HL-60 (cell line): ENCODE measurements around the gene MGME1.

Source experiments
- DNase-seq, 2 experiments: peaks; one replicate each; pipeline ENCODE4 v3.0.0-alpha.2; 2010 to 2020; ENCODE audit warnings: low read depth in 1 of 2, low spot score in 1 of 2
- H3K27ac ChIP-seq: fragments of 250-450 bp; sonication (Bioruptor Pico); replicated peaks from 2 replicates; pipeline ENCODE4 v1.5.1; 2020; ENCODE audit warnings: mild to moderate bottlenecking, moderate library complexity
- H3K27me3 ChIP-seq: fragments of 250-450 bp; sonication (Bioruptor Pico); 2 replicates; pipeline ENCODE4 v1.5.1; 2021; ENCODE audit warnings: mild to moderate bottlenecking, moderate library complexity; ENCODE audit not compliant: insufficient read depth, poor library complexity, severe bottlenecking
- H3K4me3 ChIP-seq: replicated peaks from 2 replicates; pipeline ENCODE4 v1.5.1; 2011; ENCODE audit warnings: mild to moderate bottlenecking, control low read depth, low read length; ENCODE audit not compliant: insufficient read depth
- CTCF ChIP-seq: IDR thresholded peaks from one replicate; pipeline ENCODE4 v1.5.1; 2011; ENCODE audit warnings: low read length, control low read depth, inconsistent platforms; ENCODE audit not compliant: insufficient read depth
- GABPA ChIP-seq: IDR thresholded peaks from 2 replicates; pipeline ENCODE4 v1.6.1; 2012; ENCODE audit warnings: low read depth
- POLR2AphosphoS5 ChIP-seq: IDR thresholded peaks from 2 replicates; pipeline ENCODE4 v1.6.1; 2012; ENCODE audit warnings: low read depth
- REST ChIP-seq: IDR thresholded peaks from 2 replicates; pipeline ENCODE4 v1.6.1; 2012; ENCODE audit warnings: low read depth; ENCODE audit not compliant: insufficient replicate concordance
- SPI1 ChIP-seq: IDR thresholded peaks from 2 replicates; pipeline ENCODE4 v1.6.1; 2012; ENCODE audit warnings: low read depth, mild to moderate bottlenecking, borderline replicate concordance

MGME1 gene

GRCh38 chr20:17953935-17954334 is 14.9 kb upstream of the MGME1 start:
- H3K27ac ChIP-seq, result no peak overlapping the region
- H3K4me3 ChIP-seq, result no peak overlapping the region

GRCh38 chr20:17955302-17955701 is 13.5 kb upstream of the MGME1 start:
- DNase-seq, result no peak
- no peak for TF ChIP-seq POLR2AphosphoS5
- TF ChIP-seq SPI1, result no peak
- no peak for TF ChIP-seq CTCF
- no peak for TF ChIP-seq GABPA
- no peak for TF ChIP-seq REST
- H3K27me3 ChIP-seq, result no peaks in the 10 kb centered on the region
- H3K4me3 ChIP-seq, result no peak overlapping the region
- H3K27ac ChIP-seq, result 0 out of 2 replicates have a peak overlapping the region, but pooled peaks have one; percentile 17

More at GRCh38 chr20:17953935-17954334, 14.9 kb upstream of the MGME1 start:
- no peak for TF ChIP-seq REST
- TF ChIP-seq CTCF, result no peak
- no peak for TF ChIP-seq GABPA
- TF ChIP-seq SPI1, result no peak
- no peak for DNase-seq
- H3K27me3 ChIP-seq, result no peaks in the 10 kb centered on the region

GRCh38 chr20:17956099-17956685 is 12.6 kb upstream of the MGME1 start:
- TF ChIP-seq CTCF (no peak), REST (no peak), SPI1 (no peak), GABPA (no peak), POLR2AphosphoS5 (no peak)
- no peak for DNase-seq
- no peak overlapping the region for H3K4me3 ChIP-seq
- H3K27ac ChIP-seq, result no peak overlapping the region
- H3K27me3 ChIP-seq, result no peaks in the 10 kb centered on the region
